Stomach (tissue), 4 donors: ENCODE results near the gene SLC37A4.

Experiments used
- EP300 ChIP-seq: sonication (generic); formaldehyde crosslinking; IDR thresholded peaks from one replicate; pipeline ENCODE4 v1.6.1; 2017; ENCODE audit warnings: antibody characterized with exemption
- POLR2A ChIP-seq, 4 donors: fragments of 450-650 bp; IDR thresholded peaks; one replicate each; pipeline ENCODE4 v1.6.1; 2016; ENCODE audit warnings: antibody characterized with exemption in 4 of 4, control low read depth in 2 of 4, mild to moderate bottlenecking in 1 of 4, moderate library complexity in 1 of 4
- TF ChIP-seq, protein P1 (sequence below), 7 experiments: fragments of 450-650 bp in 4 of 7; fragments of 200-600 bp in 3 of 7; sonication (generic) in 3 of 7; IDR thresholded peaks; one replicate each; pipeline ENCODE4 v1.5.1; 2016 to 2019; ENCODE audit warnings: antibody characterized with exemption in 7 of 7, control low read depth in 2 of 7, mild to moderate bottlenecking in 1 of 7

DNA sequence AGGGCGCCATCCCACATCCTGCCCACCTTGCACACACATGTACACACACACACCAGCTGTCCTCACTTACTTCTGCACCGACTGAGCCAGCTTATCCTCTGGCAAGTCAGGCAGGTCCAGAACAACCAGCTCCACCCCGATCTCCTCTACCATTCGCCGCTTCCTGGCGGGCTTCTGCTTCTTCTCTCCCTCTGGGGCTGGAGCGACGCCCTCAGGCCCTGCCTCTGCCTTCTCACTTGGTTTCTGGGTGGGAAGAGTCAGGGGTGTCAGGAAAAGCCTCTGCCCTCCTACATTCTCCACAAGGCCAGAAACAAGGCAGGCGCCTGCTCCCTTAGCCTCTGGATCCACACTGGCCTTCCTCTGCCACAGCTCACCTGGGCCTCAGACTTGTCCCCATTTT is 18.0 kb upstream of the SLC37A4 start:
- TF ChIP-seq EP300: no peak
- TF ChIP-seq POLR2A (IDR thresholded peaks at IDR 0.05): no peak
- TF ChIP-seq, protein P1, sequence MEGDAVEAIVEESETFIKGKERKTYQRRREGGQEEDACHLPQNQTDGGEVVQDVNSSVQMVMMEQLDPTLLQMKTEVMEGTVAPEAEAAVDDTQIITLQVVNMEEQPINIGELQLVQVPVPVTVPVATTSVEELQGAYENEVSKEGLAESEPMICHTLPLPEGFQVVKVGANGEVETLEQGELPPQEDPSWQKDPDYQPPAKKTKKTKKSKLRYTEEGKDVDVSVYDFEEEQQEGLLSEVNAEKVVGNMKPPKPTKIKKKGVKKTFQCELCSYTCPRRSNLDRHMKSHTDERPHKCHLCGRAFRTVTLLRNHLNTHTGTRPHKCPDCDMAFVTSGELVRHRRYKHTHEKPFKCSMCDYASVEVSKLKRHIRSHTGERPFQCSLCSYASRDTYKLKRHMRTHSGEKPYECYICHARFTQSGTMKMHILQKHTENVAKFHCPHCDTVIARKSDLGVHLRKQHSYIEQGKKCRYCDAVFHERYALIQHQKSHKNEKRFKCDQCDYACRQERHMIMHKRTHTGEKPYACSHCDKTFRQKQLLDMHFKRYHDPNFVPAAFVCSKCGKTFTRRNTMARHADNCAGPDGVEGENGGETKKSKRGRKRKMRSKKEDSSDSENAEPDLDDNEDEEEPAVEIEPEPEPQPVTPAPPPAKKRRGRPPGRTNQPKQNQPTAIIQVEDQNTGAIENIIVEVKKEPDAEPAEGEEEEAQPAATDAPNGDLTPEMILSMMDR (IDR thresholded peaks at IDR 0.05): no peak
